Measurements from ENCODE around the gene AATK. TPM values are rescaled to one million over a fixed set of nuclear protein-coding genes. Genes with fewer than 3 reads are reported as not detected.

Gene AATK
- polyA plus RNA-seq, 1 of the 3 experiments (the other 2 are of a cell fraction), result 0.51 TPM

DNA sequence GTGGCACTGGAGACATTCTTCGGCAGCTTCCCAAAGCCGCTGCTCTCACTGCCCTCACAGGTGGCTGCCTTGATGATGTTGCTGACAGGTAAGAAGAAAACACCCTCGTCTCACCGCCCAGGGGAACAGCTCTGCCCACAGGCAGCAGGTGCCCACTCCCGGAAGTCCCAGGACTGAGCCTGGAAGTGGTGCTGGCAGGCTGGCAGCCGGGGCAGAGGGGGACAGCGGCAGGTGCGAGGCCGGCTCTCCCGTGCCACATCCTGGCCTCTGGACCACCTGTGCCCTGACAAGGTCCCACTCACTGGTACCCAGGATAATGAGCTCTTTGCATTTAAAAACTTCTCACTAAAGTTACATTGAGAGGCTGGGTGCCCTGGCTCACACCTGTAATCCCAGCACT lies 36.3 kb upstream of the AATK start:
- H3K79me2 ChIP-seq (ENCODE audit: insufficient read depth), result no peaks in the 10 kb centered on the region
- POLR2A ChIA-PET, result no interaction called here
- no peaks in the 10 kb centered on the region for H3K9me3 ChIP-seq
- H3K9ac ChIP-seq, result no peak overlapping the region
- DNase-seq, result no peak
- no peaks in the 10 kb centered on the region for H3K9me2 ChIP-seq
- H2AFZ ChIP-seq (ENCODE audit: low read depth), result no peak overlapping the region
- H3K4me1 ChIP-seq (ENCODE audit: control insufficient read depth in 1 of 2, insufficient read depth in 2 of 2, low read depth in 1 of 2, low read length in 1 of 2), result peaks cover 0 to 3% of the 10 kb centered on the region in 2 experiments; a peak in 1 of 4 replicates
- no peaks in the 10 kb centered on the region for H3K27me3 ChIP-seq (ENCODE audit: insufficient read depth)
- no peak overlapping the region for H3K27ac ChIP-seq (ENCODE audit: low read depth in 2 of 2, low read length in 1 of 2)
- no peak overlapping the region for H3K4me2 ChIP-seq
- H3K4me3 ChIP-seq (ENCODE audit: low read depth in 2 of 2, low read length in 1 of 2), result no peak overlapping the region
- WGBS (ENCODE audit: low lambda C conversion rate), result 95% methylated on average over 6 of the region's 10 CpGs
- H4K20me1 ChIP-seq (ENCODE audit: insufficient read depth), result no peaks in the 10 kb centered on the region; the same call in 1 of the 2 replicates
- CTCF ChIA-PET, result interaction anchor here (1.9 to 14.7 kb wide), 2 partner anchors 16 to 60 kb away, joined by 5 to 147 read pairs; no protein-coding TSS in a partner anchor
- no peaks in the 10 kb centered on the region for H3F3A ChIP-seq (replicated peaks; ENCODE audit: insufficient read depth)
- peaks cover 5 to 24% of the 10 kb centered on the region in 2 experiments for H3K36me3 ChIP-seq (replicated peaks in 1 of 2; ENCODE audit: control insufficient read depth in 1 of 2, insufficient read depth in 2 of 2, low read length in 1 of 2)
- TF ChIP-seq GATA2 (CRISPR knock-in tag; IDR thresholded peaks at IDR 0.05), result no peak
- no peak for TF ChIP-seq GABPA (IDR thresholded peaks at IDR 0.05; ENCODE audit: low read depth)
- TF ChIP-seq FOXJ3 (CRISPR knock-in tag; IDR thresholded peaks at IDR 0.05), result no peak
- TF ChIP-seq, protein P1, sequence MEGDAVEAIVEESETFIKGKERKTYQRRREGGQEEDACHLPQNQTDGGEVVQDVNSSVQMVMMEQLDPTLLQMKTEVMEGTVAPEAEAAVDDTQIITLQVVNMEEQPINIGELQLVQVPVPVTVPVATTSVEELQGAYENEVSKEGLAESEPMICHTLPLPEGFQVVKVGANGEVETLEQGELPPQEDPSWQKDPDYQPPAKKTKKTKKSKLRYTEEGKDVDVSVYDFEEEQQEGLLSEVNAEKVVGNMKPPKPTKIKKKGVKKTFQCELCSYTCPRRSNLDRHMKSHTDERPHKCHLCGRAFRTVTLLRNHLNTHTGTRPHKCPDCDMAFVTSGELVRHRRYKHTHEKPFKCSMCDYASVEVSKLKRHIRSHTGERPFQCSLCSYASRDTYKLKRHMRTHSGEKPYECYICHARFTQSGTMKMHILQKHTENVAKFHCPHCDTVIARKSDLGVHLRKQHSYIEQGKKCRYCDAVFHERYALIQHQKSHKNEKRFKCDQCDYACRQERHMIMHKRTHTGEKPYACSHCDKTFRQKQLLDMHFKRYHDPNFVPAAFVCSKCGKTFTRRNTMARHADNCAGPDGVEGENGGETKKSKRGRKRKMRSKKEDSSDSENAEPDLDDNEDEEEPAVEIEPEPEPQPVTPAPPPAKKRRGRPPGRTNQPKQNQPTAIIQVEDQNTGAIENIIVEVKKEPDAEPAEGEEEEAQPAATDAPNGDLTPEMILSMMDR (IDR thresholded peaks at IDR 0.05), result no peak
- no peak for TF ChIP-seq NRF1 (IDR thresholded peaks at IDR 0.05; ENCODE audit: low read depth, low read length)
- no peak for TF ChIP-seq FOXM1 (IDR thresholded peaks at IDR 0.05; ENCODE audit: low read depth)
- TF ChIP-seq, protein P2, sequence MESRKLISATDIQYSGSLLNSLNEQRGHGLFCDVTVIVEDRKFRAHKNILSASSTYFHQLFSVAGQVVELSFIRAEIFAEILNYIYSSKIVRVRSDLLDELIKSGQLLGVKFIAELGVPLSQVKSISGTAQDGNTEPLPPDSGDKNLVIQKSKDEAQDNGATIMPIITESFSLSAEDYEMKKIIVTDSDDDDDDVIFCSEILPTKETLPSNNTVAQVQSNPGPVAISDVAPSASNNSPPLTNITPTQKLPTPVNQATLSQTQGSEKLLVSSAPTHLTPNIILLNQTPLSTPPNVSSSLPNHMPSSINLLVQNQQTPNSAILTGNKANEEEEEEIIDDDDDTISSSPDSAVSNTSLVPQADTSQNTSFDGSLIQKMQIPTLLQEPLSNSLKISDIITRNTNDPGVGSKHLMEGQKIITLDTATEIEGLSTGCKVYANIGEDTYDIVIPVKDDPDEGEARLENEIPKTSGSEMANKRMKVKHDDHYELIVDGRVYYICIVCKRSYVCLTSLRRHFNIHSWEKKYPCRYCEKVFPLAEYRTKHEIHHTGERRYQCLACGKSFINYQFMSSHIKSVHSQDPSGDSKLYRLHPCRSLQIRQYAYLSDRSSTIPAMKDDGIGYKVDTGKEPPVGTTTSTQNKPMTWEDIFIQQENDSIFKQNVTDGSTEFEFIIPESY (IDR thresholded peaks at IDR 0.05; ENCODE audit: borderline replicate concordance, low read depth), result no peak

DNA sequence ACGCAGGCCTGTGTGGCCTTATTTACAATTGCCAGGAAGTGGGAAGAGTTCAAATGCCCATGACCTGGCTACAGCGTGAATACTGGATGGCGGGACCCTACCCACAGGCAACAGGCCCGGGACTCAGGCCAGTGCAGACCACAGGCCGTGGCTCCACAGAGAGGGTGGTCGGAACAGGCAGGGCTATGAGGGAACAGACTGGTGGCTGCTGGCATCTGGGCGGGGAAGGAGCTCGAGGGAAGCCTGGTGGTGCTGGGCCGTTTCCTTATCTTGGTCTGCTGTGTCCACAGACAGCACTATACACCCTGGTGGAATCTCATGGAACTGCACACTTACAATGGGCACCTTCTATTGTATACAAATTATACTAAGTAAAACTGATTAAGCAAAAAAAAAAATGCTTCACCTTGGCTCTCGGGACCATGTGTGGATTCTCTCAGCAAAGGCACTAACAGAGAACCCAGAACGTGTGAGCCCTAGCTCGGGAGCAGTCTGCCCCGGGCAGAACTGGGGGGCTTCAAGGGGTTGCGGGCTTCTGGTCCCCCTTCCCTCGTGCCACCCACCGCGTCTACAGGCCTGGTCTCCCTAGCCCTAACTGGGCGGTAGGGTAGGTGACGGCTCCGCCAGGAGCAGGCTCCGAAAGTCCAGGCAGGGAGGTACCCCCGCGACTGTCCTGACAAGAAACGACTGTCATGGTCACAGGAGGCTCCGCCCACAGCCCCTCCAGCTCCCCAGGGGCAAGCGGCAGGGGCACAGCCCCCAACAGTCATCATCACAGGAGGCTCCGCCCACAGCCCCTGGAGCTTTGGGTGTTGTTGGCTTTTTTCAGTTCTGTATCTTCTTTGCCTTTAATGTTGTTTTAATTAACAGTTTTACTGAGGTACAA lies 34.9 kb upstream of the AATK start:
- Histone ChIP-seq H3K9me3 (no peaks in the 10 kb centered on the region), H3K4me3 (ENCODE audit: low read depth in 2 of 2, low read length in 1 of 2) (no peak overlapping the region), H3K9me2 (no peaks in the 10 kb centered on the region), H3K79me2 (ENCODE audit: insufficient read depth) (no peaks in the 10 kb centered on the region), H3K9ac (no peak overlapping the region), H4K20me1 (ENCODE audit: insufficient read depth) (no peaks in the 10 kb centered on the region; the same call in 1 of the 2 replicates), H3K27me3 (ENCODE audit: insufficient read depth) (no peaks in the 10 kb centered on the region), H3K36me3 (replicated peaks in 1 of 2; ENCODE audit: control insufficient read depth in 1 of 2, insufficient read depth in 2 of 2, low read length in 1 of 2) (peaks cover 5 to 35% of the 10 kb centered on the region in 2 experiments), H3K4me2 (no peak overlapping the region), H3K4me1 (ENCODE audit: control insufficient read depth in 1 of 2, insufficient read depth in 2 of 2, low read depth in 1 of 2, low read length in 1 of 2) (peaks cover 0 to 3% of the 10 kb centered on the region in 2 experiments; a peak in 1 of 4 replicates), H3K27ac (ENCODE audit: low read depth in 2 of 2, low read length in 1 of 2) (peak overlapping the region in 1 of 2 experiments; percentile 13; a peak in 1 of 4 replicates), H3F3A (replicated peaks; ENCODE audit: insufficient read depth) (no peaks in the 10 kb centered on the region), H2AFZ (ENCODE audit: low read depth) (no peak overlapping the region)
- 77% methylated on average over 18 of the region's 27 CpGs for WGBS (ENCODE audit: low lambda C conversion rate)
- POLR2A ChIA-PET, result interaction anchor here (0.6 kb wide), 1 partner anchor 54 kb away, joined by 3 read pairs; no protein-coding TSS in a partner anchor
- CTCF ChIA-PET, result interaction anchor here (0.6 to 14.7 kb wide), 41 partner anchors 8 to 756 kb away, joined by 3 to 147 read pairs (median 5); partner anchors contain the start of genes NDUFAF8 and TEPSIN
- peak; percentile 91 for DNase-seq
- TF ChIP-seq, protein P3, sequence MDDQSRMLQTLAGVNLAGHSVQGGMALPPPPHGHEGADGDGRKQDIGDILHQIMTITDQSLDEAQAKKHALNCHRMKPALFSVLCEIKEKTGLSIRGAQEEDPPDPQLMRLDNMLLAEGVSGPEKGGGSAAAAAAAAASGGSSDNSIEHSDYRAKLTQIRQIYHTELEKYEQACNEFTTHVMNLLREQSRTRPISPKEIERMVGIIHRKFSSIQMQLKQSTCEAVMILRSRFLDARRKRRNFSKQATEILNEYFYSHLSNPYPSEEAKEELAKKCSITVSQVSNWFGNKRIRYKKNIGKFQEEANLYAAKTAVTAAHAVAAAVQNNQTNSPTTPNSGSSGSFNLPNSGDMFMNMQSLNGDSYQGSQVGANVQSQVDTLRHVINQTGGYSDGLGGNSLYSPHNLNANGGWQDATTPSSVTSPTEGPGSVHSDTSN (IDR thresholded peaks at IDR 0.05), result no peak
- TF ChIP-seq SIN3A (IDR thresholded peaks at IDR 0.05; ENCODE audit: borderline replicate concordance, low read depth, low read length), result 0 out of 2 replicates have a peak, but pooled peaks have one; percentile 16
- TF ChIP-seq EZH2phosphoT487 (IDR thresholded peaks at IDR 0.05; ENCODE audit: borderline replicate concordance, low read depth), result no peak
- peak; percentile 75 for TF ChIP-seq RAD21 (IDR thresholded peaks at IDR 0.05; ENCODE audit: low read length)
- TF ChIP-seq CHD2 (IDR thresholded peaks at IDR 0.05; ENCODE audit: low read length, partially characterized antibody), result no peak
- TF ChIP-seq GATA2 (CRISPR knock-in tag; IDR thresholded peaks at IDR 0.05), result peak; percentile 32; the same call in 1 of the 2 replicates
- TF ChIP-seq, protein P4, sequence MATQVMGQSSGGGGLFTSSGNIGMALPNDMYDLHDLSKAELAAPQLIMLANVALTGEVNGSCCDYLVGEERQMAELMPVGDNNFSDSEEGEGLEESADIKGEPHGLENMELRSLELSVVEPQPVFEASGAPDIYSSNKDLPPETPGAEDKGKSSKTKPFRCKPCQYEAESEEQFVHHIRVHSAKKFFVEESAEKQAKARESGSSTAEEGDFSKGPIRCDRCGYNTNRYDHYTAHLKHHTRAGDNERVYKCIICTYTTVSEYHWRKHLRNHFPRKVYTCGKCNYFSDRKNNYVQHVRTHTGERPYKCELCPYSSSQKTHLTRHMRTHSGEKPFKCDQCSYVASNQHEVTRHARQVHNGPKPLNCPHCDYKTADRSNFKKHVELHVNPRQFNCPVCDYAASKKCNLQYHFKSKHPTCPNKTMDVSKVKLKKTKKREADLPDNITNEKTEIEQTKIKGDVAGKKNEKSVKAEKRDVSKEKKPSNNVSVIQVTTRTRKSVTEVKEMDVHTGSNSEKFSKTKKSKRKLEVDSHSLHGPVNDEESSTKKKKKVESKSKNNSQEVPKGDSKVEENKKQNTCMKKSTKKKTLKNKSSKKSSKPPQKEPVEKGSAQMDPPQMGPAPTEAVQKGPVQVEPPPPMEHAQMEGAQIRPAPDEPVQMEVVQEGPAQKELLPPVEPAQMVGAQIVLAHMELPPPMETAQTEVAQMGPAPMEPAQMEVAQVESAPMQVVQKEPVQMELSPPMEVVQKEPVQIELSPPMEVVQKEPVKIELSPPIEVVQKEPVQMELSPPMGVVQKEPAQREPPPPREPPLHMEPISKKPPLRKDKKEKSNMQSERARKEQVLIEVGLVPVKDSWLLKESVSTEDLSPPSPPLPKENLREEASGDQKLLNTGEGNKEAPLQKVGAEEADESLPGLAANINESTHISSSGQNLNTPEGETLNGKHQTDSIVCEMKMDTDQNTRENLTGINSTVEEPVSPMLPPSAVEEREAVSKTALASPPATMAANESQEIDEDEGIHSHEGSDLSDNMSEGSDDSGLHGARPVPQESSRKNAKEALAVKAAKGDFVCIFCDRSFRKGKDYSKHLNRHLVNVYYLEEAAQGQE (IDR thresholded peaks at IDR 0.05; ENCODE audit: low read depth, low read length), result no peak
- TF ChIP-seq NFIC (IDR thresholded peaks at IDR 0.05; ENCODE audit: borderline replicate concordance), result no peak
- TF ChIP-seq, protein P5, sequence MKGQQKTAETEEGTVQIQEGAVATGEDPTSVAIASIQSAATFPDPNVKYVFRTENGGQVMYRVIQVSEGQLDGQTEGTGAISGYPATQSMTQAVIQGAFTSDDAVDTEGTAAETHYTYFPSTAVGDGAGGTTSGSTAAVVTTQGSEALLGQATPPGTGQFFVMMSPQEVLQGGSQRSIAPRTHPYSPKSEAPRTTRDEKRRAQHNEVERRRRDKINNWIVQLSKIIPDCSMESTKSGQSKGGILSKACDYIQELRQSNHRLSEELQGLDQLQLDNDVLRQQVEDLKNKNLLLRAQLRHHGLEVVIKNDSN (IDR thresholded peaks at IDR 0.05; ENCODE audit: borderline replicate concordance, low read depth), result no peak
